A204.1 (cell line): ENCODE measurements around the gene SIM1.

Experiments
- FAIRE-seq: peaks from 2 replicates; lab custom pipeline; 2012; peaks lifted over from hg19 to GRCh38; lab: Jason Lieb, UNC

SIM1 gene

DNA sequence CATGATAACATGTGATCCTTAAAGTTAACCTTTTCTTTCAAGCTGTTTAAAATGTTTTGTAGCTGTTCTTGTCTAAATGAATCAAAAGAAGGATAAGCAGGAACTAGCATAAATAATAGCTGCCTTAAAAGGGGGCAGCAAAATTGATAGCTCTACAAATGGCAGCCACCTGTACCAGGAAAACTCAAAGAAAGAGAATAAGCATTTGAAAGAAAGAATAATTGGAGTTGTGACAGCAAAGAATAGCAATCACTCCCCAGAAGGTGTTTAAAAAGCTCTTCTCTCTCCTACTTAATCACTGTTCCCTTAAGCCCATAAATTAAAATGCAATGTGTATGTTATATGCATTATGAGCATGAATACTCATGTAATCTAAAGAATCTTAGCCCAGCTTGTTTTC lies 114.6 kb downstream of the SIM1 start:
- no peak for FAIRE-seq

- no peak for FAIRE-seq
These were observed 115.4 kb downstream of the SIM1 start for GRCh38 chr6:100349366-100349765.

DNA sequence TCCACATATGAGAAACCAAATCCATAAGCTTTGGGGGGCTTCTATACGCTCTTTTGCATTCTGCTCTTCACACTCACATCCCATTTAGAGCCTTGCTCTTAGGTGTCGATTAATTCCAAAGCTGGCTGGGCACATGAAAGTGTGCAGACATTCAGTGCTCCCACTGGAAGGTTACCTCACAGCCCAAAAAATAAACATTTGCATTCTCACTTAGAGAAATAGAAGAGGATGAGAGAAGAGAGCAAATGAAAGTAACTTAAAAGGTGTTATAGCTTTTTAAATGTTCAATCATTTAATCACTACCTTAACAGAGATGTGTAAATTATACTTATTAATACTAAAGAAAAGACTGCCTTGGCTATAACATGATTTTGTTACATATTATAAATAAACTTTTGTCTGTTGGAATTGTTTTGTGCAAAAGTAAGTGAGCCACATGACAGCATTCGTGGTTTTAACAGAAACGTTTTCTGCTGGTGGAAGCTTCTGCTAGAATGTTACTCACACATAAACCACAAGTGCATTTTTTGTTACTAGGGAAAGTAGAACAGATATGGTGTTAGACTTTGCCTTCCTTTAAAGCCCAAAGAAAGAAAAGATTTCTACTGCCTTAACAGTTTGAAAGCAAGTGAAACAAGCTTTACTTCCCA lies 116.7 kb downstream of the SIM1 start:
- FAIRE-seq, result no peak

GRCh38 chr6:100346828-100347227 lies 117.9 kb downstream of the SIM1 start:
- FAIRE-seq, result no peak

DNA sequence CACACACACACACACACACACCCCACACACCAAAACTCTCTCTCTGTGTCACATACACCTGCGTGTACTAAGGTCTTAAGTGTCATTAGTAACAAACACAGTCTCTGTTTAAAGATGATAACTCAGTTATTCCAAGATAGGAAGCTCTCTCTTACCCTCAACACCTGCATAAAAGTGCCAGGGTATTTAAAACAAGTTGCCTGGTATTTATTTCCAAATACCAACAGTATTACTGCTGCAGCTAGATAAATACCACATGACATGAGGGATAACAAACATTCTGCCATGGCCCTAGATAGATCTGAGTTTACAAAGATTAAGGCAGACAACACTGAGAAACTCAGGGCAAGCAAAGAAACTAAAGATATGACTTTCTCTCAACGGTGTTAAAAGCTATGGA lies 118.5 kb downstream of the SIM1 start:
- FAIRE-seq, result no peak

DNA sequence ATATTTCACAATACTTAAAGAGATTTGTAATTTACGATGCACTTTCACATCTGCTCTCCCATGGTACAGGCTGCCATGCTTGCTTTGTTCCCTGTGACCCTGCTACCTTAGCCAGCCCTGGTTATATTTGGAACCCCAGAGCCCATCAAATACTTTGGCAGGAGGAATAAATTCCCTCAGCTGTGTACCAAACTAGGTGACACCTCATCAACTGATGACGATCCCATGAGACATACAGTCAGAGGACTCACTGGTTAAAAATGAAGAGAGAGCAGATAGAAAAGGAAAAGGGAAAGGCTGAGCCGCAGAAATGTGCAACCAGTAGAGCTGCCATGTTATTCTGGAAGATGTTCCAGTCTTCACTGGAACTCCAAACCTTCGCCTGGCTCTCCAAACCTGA lies 120.0 kb downstream of the SIM1 start:
- FAIRE-seq, result no peak

GRCh38 chr6:100344321-100344720 lies 120.4 kb downstream of the SIM1 start:
- FAIRE-seq, result no peak

DNA sequence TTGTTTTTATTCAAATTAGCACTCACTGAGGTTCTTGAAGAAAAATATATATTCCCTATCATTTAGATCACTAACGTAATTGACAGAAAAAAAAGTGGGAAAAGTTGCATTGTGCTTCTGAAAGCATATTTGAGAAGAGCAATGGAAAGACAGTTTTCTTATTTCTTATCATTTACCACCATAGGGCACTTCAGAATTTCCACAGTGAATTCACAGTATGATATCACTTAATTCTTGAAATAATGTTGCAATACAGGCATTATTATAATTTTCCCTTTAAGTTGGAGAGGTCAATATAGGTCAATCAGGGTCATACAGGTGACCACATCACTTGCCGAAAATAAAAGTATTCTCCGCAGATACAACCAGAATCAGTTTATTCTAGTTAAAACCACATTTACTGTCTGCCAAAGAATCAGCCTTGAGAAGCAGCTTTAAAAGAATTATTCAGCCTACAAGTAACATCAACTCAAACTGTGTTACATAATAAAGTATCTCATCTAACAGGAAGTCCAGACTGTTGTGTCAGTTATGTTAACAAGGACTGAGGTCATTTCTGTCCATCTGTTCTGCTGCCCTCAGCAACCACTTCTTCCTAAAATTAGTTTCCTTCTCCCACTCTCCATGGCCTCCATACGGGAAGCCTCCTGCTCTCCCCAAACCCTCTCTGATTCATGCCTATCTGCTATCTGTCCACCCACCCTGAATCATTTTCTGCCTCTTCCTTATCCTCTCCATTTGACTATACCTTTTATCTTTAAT lies 121.2 kb downstream of the SIM1 start:
- FAIRE-seq, result no peak

- no peak for FAIRE-seq
These were observed 121.9 kb downstream of the SIM1 start for GRCh38 chr6:100342830-100343229.

DNA sequence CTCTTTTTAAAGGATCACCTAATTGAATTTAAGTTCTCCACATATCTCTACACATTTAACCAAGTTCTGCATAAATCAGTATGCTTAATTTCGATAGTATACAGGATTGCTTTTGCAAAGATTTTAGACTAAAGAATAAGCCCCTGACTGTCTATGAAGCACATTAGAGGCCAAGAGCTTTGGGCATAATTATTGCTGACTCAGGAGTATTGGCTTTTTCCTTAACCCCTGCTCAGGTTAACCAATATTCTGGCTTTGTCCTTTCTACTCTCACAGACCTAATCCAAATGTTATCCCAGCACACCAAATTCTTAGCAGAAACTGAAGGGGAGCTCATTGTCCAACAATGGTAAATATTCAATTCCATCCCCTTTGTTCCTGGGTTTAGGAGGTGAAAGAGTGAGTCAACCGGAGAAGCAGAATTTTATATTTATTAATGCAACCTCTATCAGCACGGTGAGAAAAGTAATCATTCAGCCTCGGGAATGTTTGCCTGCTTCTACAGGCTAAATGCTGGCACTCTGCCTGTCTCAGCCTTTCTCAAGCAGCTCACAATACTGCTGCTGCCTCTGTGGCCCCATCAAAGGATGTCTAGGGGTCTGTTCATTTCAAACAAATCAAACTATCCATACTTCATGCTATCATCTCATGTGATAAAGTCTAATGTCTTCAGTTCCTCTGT lies 125.0 kb downstream of the SIM1 start:
- no peak for FAIRE-seq

- FAIRE-seq, result no peak
These were observed 126.6 kb downstream of the SIM1 start for GRCh38 chr6:100338090-100338489.

DNA sequence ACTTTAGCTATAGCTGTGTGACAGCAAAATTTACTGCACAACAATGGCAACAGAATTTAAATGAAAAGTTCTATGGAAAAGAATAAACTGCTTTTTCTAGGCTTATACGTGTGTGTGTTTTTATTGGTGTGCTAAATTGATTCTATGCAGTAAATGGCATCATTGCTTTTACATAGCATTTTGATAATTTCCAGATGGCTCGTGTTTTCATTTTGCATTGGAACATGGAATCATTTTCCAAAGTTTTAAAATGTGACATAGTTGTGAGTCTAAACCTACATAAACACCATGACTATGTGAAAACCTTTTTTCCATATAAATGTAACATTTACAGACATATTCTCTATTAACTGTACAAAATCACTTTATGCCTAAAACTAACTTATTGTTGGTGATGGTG lies 127.8 kb downstream of the SIM1 start:
- FAIRE-seq, result no peak

DNA sequence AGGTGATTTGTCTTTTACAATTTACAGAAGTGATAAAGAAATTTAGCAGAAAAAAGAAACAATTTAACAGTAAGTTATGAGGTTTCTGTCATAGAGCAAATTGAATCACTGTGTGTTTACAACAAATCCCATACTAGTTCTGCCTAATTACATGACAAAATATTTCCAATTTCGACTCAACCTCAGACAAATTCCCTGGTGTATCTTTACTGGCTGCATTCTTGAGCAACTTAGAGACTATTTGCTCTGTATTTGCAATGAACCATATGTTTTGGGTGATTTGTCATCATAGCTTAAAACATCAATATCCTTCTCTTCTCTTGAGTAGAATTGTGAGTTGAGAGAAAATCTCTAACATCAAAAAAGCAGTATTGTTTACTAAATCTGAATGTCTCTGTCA lies 128.7 kb downstream of the SIM1 start:
- FAIRE-seq, result no peak
